ENCODE results near the gene SEPTIN12.

The SEPTIN12 gene, protein sequence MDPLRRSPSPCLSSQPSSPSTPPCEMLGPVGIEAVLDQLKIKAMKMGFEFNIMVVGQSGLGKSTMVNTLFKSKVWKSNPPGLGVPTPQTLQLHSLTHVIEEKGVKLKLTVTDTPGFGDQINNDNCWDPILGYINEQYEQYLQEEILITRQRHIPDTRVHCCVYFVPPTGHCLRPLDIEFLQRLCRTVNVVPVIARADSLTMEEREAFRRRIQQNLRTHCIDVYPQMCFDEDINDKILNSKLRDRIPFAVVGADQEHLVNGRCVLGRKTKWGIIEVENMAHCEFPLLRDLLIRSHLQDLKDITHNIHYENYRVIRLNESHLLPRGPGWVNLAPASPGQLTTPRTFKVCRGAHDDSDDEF

GRCh38 chr16:4787627-4788482, at the start of gene SEPTIN12:
Gene SEPTIN12 (minus strand): TSS chr16:4788345. CDS start chr16:4787645, 700 bp downstream.
- DNase-seq: no peak

GRCh38 chr16:4836727-4837126, 48.6 kb upstream of the SEPTIN12 start:
- DNase-seq: no peak

- DNase-seq: no peak
Observed at GRCh38 chr16:4833584-4833983, 45.4 kb upstream of the SEPTIN12 start.

DNA sequence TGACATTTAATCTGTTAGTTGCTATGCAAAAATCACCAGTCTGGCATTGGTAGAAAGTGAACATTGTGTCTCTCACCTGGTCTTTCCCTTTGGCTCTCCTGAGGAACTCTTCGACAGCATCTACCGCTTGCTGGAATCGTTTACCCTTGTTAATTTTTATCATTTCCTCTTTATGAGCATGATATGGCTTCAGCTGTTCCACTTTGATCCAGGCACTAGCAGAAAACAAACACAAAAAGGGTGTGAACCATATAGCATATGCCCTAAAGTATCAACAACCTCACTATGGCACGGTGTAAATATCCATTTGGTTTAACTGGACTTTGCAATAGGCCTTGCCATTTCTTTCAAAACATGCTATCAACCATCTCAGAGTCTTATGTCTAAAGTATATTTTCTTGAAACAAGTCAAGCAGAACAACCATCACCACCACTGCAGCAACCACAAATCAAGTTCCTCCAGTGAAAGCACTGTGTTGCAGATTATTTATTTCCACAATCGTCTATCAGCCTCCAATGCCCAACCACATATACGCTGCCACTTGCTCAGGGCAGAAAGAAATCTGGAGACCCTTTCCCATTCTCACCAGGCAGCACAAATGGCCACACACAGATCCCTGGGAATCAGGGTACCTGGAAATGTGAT, 44.7 kb upstream of the SEPTIN12 start:
- DNase-seq: no peak

- no peak for DNase-seq
Observed at GRCh38 chr16:4831616-4832015, 43.5 kb upstream of the SEPTIN12 start.

DNA sequence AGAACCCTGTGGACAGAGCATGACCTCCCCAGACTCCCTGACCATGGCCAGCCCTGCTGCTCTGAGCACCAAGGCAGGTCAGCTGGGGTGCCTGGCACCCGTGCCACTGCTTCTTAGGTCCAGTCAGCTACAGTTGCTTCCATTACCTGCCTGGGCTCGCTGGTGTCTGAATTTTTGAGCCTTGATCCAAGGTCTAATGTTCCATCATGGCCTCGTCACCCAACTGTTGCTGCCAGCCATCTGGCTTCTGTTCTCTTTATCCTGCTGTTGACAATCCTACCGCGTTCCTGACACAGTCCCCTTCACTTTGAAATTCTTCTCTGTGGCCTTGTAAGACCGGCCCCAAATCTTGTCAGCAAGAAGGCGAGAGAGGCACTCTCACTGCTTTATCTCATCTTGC, 42.3 kb upstream of the SEPTIN12 start:
- DNase-seq: no peak

- DNase-seq: no peak
Observed at GRCh38 chr16:4828567-4829321, 40.6 kb upstream of the SEPTIN12 start.

- no peak for DNase-seq
Observed at GRCh38 chr16:4826980-4827379, 38.8 kb upstream of the SEPTIN12 start.

DNA sequence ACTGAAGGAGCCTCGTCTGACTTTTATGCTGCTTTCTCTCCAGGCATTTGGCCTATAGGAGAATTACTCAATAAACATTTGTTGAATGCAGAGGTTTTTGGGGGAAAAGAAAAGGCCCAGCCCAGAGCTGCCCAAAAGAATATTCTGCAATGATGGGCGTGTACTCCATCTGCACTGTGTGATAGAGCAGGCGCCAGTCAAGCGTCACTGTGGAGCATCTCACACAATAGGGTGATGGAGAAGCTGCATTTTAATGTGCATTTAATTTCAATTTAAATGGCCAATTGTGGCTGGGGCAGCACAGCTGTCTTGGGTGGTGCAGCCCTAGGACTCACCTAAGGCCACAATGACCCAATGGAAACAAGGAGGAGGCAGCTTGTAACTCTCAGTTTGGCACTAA, 38.4 kb upstream of the SEPTIN12 start:
- DNase-seq: no peak

DNA sequence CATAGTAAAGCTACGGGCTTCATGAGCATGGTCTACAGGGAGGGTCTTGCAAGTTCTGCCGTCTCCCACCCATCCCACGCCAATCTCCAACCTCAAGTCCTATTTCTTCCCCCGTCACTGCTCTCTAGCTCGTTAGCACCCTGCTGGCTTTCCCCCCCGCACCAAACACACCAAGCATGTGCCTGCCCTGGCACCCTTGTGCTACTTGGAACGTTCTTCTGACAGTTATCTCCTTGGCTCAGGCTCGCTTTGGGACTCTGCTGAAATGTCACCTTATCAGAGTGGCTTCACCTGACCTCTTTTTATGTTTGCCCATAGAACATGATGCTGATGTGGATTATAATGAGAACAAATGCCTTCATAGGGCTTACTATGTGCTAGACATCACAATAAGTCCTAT, 37.1 kb upstream of the SEPTIN12 start:
- DNase-seq: no peak

DNA sequence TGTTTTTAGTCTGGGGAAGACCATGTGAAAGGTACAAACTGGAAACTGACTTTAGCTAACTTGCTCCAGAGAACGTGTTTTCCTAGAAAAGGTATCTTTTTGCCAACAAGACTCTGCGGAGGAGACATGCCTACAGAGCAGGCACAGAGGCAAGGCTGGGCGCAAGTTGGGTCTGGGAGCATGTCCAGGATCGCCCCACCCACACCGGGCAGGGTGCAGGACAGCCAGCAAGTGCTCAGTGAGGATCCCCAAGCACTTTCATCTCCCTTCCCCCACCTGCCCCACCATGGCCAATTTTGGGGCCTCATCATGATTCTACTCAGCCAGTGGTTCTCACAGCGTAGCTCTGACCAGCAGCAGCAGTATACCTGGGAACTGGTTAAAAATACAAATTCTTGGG, 32.5 kb upstream of the SEPTIN12 start:
- DNase-seq: no peak

- DNase-seq: no peak
Observed at GRCh38 chr16:4814542-4815173, 26.5 kb upstream of the SEPTIN12 start.

GRCh38 chr16:4814046-4814445, 25.9 kb upstream of the SEPTIN12 start:
- DNase-seq: no peak

GRCh38 chr16:4813251-4814003, 25.3 kb upstream of the SEPTIN12 start:
- no peak for DNase-seq

DNA sequence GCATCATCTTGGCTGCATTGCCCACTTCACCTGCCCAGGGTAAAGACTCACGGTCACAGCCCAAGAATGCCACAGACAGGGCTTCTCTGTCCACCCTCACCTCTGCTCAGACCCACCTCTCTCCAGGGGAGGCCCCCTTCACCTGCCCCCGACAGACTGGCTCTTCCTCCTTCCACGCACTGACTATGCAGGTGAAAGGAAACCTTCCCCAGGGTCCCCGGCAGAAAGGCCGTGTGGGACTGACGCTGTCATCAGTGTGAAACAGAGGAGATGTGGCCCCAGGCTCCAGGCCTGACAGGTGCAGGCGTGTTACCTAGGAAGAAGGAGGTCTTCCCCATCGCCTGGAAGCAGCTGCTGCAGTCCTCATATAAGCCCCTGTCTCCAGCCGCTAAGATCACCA, 23.6 kb upstream of the SEPTIN12 start:
- no peak for DNase-seq

DNA sequence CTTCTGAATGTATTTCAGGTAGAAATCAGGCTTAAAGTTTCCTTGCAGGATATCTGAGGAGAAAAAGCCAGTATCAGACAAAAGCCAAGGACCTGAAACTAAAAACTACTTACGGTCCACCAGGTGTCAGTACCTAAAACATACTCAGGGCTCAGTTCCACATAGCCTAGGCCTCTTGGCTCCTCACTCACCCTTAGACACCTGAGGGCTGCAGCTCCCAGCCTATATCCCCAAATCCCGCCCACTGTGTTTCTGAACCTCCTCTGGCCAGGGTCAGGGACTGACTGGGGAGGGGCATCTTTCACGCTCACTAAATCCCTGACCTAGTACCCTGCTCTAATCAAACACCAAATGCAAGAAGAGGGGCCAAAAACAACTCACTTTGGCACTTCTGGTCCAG, 23.1 kb upstream of the SEPTIN12 start:
- DNase-seq: no peak

DNA sequence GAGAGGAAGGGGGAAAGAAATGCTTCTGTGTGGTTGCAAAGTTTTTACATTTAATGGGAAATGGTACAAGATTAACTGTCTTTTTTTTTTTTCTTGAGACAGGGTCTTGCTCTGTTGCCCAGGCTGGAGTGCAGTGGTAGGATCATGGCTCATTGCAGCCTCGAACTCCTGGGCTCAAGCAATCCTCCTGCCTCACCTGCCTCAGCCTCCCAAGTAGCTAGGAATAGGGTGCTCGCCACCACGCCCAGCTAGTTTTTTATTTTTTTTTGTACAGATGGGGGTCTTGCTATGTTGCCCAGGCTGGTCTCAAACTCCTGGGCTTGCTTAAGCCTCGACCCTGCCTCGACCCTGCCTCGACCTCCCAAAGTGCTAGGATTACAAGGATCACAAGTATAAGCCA, 18.1 kb upstream of the SEPTIN12 start:
- DNase-seq: no peak

GRCh38 chr16:4805231-4805630, 17.1 kb upstream of the SEPTIN12 start:
- DNase-seq: no peak

- no peak for DNase-seq
Observed at GRCh38 chr16:4803898-4804762, 16.0 kb upstream of the SEPTIN12 start.

GRCh38 chr16:4803401-4803844, 15.3 kb upstream of the SEPTIN12 start:
- no peak for DNase-seq

All from activated effector memory CD4-positive, alpha-beta T cell treated with Interleukin-2 at 50 U/mL for 16 hours (primary cell).